Measurements from ENCODE around the gene PFKFB4. TPM values are rescaled to one million over a fixed set of nuclear protein-coding genes. Genes with fewer than 3 reads are reported as not detected.

PFKFB4 gene
- total RNA-seq, 1 experiment from 2014 or later: 20.3 TPM

GRCh38 chr3:48588230-48588629 lies 31.6 kb upstream of the PFKFB4 start:
- BruUV-seq (replicated peaks): no TSS peak
- no peak overlapping the region for H3K27ac ChIP-seq (ENCODE audit: low read depth, low read length)
- intact Hi-C loops (cut with micrococcal nuclease): no loop called here
- TF ChIP-seq MAX (IDR thresholded peaks at IDR 0.05): no peak
- TF ChIP-seq CTCF (IDR thresholded peaks at IDR 0.05 in 2 of 3, conservative IDR thresholded peaks at IDR 0.05 in 1 of 3; ENCODE audit: borderline replicate concordance in 1 of 3, insufficient read depth in 1 of 3, low read depth in 2 of 3, low read length in 2 of 3): no peak
- no peak overlapping the region for H3K4me2 ChIP-seq (ENCODE audit: low read length)
- H3K9me2 ChIP-seq (ENCODE audit: insufficient read depth): no peaks in the 10 kb centered on the region
- no peaks in the 10 kb centered on the region; a peak in 1 of 4 replicates for H3K36me3 ChIP-seq (ENCODE audit: control insufficient read depth in 1 of 2, insufficient read depth in 2 of 2, low read length in 2 of 2)
- CTCF ChIA-PET: no interaction called here
- H3K4me3 ChIP-seq (replicated peaks in 1 of 2; ENCODE audit: low read depth in 1 of 2, low read length in 2 of 2): no peak overlapping the region
- no peaks in the 10 kb centered on the region for H3K4me1 ChIP-seq (ENCODE audit: control insufficient read depth in 1 of 2, insufficient read depth in 2 of 2, low read length in 2 of 2)
- POLR2A ChIA-PET: no interaction called here
- RAD21 ChIA-PET (ENCODE audit: low non-redundant PET in 1 of 2, low total read pairs in 2 of 2, uncharacterized antibody in 2 of 2, unreplicated experiment in 2 of 2): no interaction called here
- DNase-seq (ENCODE audit: low read depth, low spot score): no peak
- H4K20me1 ChIP-seq (ENCODE audit: insufficient read depth): no peaks in the 10 kb centered on the region
- no peak overlapping the region for H2AFZ ChIP-seq (ENCODE audit: low read depth, low read length, poor library complexity, severe bottlenecking)
- no peaks in the 10 kb centered on the region for H3K9me3 ChIP-seq (ENCODE audit: control insufficient read depth in 1 of 2, insufficient read depth in 1 of 2, low read depth in 1 of 2, low read length in 2 of 2)
- no peaks in the 10 kb centered on the region for H3K27me3 ChIP-seq (ENCODE audit: insufficient read depth, low read length)
- no peaks in the 10 kb centered on the region for H3K79me2 ChIP-seq (ENCODE audit: insufficient read depth, low read length)
- ATAC-seq: no peak
- H3K9ac ChIP-seq (ENCODE audit: low read length): no peak overlapping the region

- no peaks in the 10 kb centered on the region; a peak in 1 of 4 replicates for H3K36me3 ChIP-seq (ENCODE audit: control insufficient read depth in 1 of 2, insufficient read depth in 2 of 2, low read length in 2 of 2)
- ChIA-PET RAD21 (ENCODE audit: low non-redundant PET in 1 of 2, low total read pairs in 2 of 2, uncharacterized antibody in 2 of 2, unreplicated experiment in 2 of 2) (no interaction called here), CTCF (no interaction called here), POLR2A (no interaction called here)
- H3K4me1 ChIP-seq (ENCODE audit: control insufficient read depth in 1 of 2, insufficient read depth in 2 of 2, low read length in 2 of 2): no peaks in the 10 kb centered on the region
- ATAC-seq (no peak), DNase-seq (ENCODE audit: low read depth, low spot score) (no peak)
- H4K20me1 ChIP-seq (ENCODE audit: insufficient read depth): no peaks in the 10 kb centered on the region
- H3K9me3 ChIP-seq (ENCODE audit: control insufficient read depth in 1 of 2, insufficient read depth in 1 of 2, low read depth in 1 of 2, low read length in 2 of 2): no peaks in the 10 kb centered on the region
- no peak overlapping the region for H3K4me3 ChIP-seq (replicated peaks in 1 of 2; ENCODE audit: low read depth in 1 of 2, low read length in 2 of 2)
- no peaks in the 10 kb centered on the region for H3K9me2 ChIP-seq (ENCODE audit: insufficient read depth)
- no peak overlapping the region for H3K9ac ChIP-seq (ENCODE audit: low read length)
- H2AFZ ChIP-seq (ENCODE audit: low read depth, low read length, poor library complexity, severe bottlenecking): no peak overlapping the region
- intact Hi-C loops (cut with micrococcal nuclease): no loop called here
- H3K4me2 ChIP-seq (ENCODE audit: low read length): no peak overlapping the region
- no peaks in the 10 kb centered on the region for H3K27me3 ChIP-seq (ENCODE audit: insufficient read depth, low read length)
- BruUV-seq (replicated peaks): no TSS peak
- H3K27ac ChIP-seq (ENCODE audit: low read depth, low read length): no peak overlapping the region
- TF ChIP-seq FOSL1 (IDR thresholded peaks at IDR 0.05; ENCODE audit: low read depth) (no peak), EZH2 (IDR thresholded peaks at IDR 0.05) (no peak), SIN3A (IDR thresholded peaks at IDR 0.05; ENCODE audit: low read depth) (no peak), ATF3 (IDR thresholded peaks at IDR 0.05) (no peak), JUND (IDR thresholded peaks at IDR 0.05) (no peak), REST (IDR thresholded peaks at IDR 0.05; ENCODE audit: low read depth) (no peak), EGR1 (IDR thresholded peaks at IDR 0.05; ENCODE audit: low read depth) (no peak), TCF7L2 (IDR thresholded peaks at IDR 0.05; ENCODE audit: borderline replicate concordance, extremely low read depth, insufficient read depth, insufficient read length) (no peak)
- H3K79me2 ChIP-seq (ENCODE audit: insufficient read depth, low read length): no peaks in the 10 kb centered on the region
Observed at GRCh38 chr3:48587686-48588085, 31.1 kb upstream of the PFKFB4 start.
